ENCODE results near the gene KRTAP5-6.

KRTAP5-6 gene

GRCh38 chr11:1744137-1744886 is 47.3 kb downstream of the KRTAP5-6 start:
- Mint-ChIP-seq H3K9me3 (peaks cover 4% of the 10 kb centered on the region), H3K27ac (no peak overlapping the region), H3K36me3 (ENCODE audit: low read depth) (peaks cover 4% of the 10 kb centered on the region), H3K4me1 (no peaks in the 10 kb centered on the region), H3K4me3 (no peak overlapping the region), H3K27me3 (ENCODE audit: low read depth) (peaks cover 34% of the 10 kb centered on the region)
- TF ChIP-seq CTCF (IDR thresholded peaks at IDR 0.05; ENCODE audit: unreplicated experiment in 3 of 3) = no peak

- Mint-ChIP-seq H3K4me3 (no peak overlapping the region), H3K27me3 (ENCODE audit: low read depth) (peaks cover 41% of the 10 kb centered on the region), H3K4me1 (peaks cover 5% of the 10 kb centered on the region), H3K27ac (no peak overlapping the region), H3K36me3 (ENCODE audit: low read depth) (peaks cover 4% of the 10 kb centered on the region), H3K9me3 (no peaks in the 10 kb centered on the region)
- TF ChIP-seq CTCF (IDR thresholded peaks at IDR 0.05; ENCODE audit: unreplicated experiment in 3 of 3) = no peak
Observed at GRCh38 chr11:1744891-1745700, 48.1 kb downstream of the KRTAP5-6 start.

GRCh38 chr11:1745701-1746320 is 48.8 kb downstream of the KRTAP5-6 start:
- Mint-ChIP-seq H3K4me3 (peak overlapping the region in 1 of 3 experiments; percentile 8), H3K9me3 (no peaks in the 10 kb centered on the region), H3K36me3 (ENCODE audit: low read depth) (peaks cover 4% of the 10 kb centered on the region), H3K4me1 (peaks cover 10% of the 10 kb centered on the region), H3K27ac (no peak overlapping the region), H3K27me3 (ENCODE audit: low read depth) (peaks cover 48% of the 10 kb centered on the region)
- no peak for TF ChIP-seq CTCF (IDR thresholded peaks at IDR 0.05; ENCODE audit: unreplicated experiment in 3 of 3)

GRCh38 chr11:1746511-1746931 is 49.5 kb downstream of the KRTAP5-6 start:
- Mint-ChIP-seq H3K27ac (no peak overlapping the region), H3K4me3 (no peak overlapping the region), H3K27me3 (ENCODE audit: low read depth) (peaks cover 48% of the 10 kb centered on the region), H3K4me1 (peaks cover 10% of the 10 kb centered on the region), H3K9me3 (no peaks in the 10 kb centered on the region), H3K36me3 (ENCODE audit: low read depth) (peaks cover 4% of the 10 kb centered on the region)
- TF ChIP-seq CTCF (IDR thresholded peaks at IDR 0.05; ENCODE audit: unreplicated experiment in 3 of 3) = no peak

GRCh38 chr11:1746956-1747752 is 50.2 kb downstream of the KRTAP5-6 start:
- TF ChIP-seq CTCF (IDR thresholded peaks at IDR 0.05; ENCODE audit: unreplicated experiment in 3 of 3) = no peak
- H3K27me3 Mint-ChIP-seq (ENCODE audit: low read depth) = peaks cover 51% of the 10 kb centered on the region
- H3K36me3 Mint-ChIP-seq (ENCODE audit: low read depth) = peaks cover 4% of the 10 kb centered on the region
- no peak overlapping the region for H3K27ac Mint-ChIP-seq
- no peaks in the 10 kb centered on the region for H3K9me3 Mint-ChIP-seq
- H3K4me1 Mint-ChIP-seq = peaks cover 10% of the 10 kb centered on the region
- H3K4me3 Mint-ChIP-seq = peak overlapping the region in 1 of 3 experiments; percentile 32
